Measurements from ENCODE around the gene TCF7L1. TPM values are rescaled to one million over a fixed set of nuclear protein-coding genes. Genes with fewer than 3 reads are reported as not detected.

Gene TCF7L1
- total RNA-seq, 1 experiment from 2014 or later = 3.0 TPM

- TF ChIP-seq CTCF (IDR thresholded peaks at IDR 0.05; ENCODE audit: unreplicated experiment) = no peak
- BruUV-seq (replicated peaks) = no TSS peak
- no peak for DNase-seq
- H3K36me3 Mint-ChIP-seq (ENCODE audit: insufficient read depth, unreplicated experiment) = no peaks in the 10 kb centered on the region
- intact Hi-C loops (cut with micrococcal nuclease; ENCODE audit: unreplicated experiment) = no loop called here
- no peak overlapping the region for H3K4me3 Mint-ChIP-seq (ENCODE audit: low read depth, unreplicated experiment)
- H3K27ac Mint-ChIP-seq (ENCODE audit: unreplicated experiment) = no peak overlapping the region
- CTCF ChIA-PET = no interaction called here
- no peaks in the 10 kb centered on the region for H3K4me1 Mint-ChIP-seq (ENCODE audit: low read depth, unreplicated experiment)
- H3K27me3 Mint-ChIP-seq (ENCODE audit: unreplicated experiment) = peaks cover 44% of the 10 kb centered on the region
- H3K9me3 Mint-ChIP-seq (ENCODE audit: low read depth, unreplicated experiment) = no peaks in the 10 kb centered on the region
These were observed 79.6 kb downstream of the TCF7L1 start for GRCh38 chr2:85212841-85213240.

- Mint-ChIP-seq H3K27me3 (ENCODE audit: unreplicated experiment) (peaks cover 44% of the 10 kb centered on the region), H3K4me1 (ENCODE audit: low read depth, unreplicated experiment) (no peaks in the 10 kb centered on the region), H3K9me3 (ENCODE audit: low read depth, unreplicated experiment) (no peaks in the 10 kb centered on the region), H3K36me3 (ENCODE audit: insufficient read depth, unreplicated experiment) (no peaks in the 10 kb centered on the region), H3K27ac (ENCODE audit: unreplicated experiment) (no peak overlapping the region), H3K4me3 (ENCODE audit: low read depth, unreplicated experiment) (no peak overlapping the region)
- CTCF ChIA-PET = interaction anchor here (0.6 kb wide), 1 partner anchor 53 kb away, joined by 6 read pairs; no protein-coding TSS in a partner anchor
- no peak for DNase-seq
- no peak for TF ChIP-seq CTCF (IDR thresholded peaks at IDR 0.05; ENCODE audit: unreplicated experiment)
- BruUV-seq (replicated peaks) = no TSS peak
- intact Hi-C loops (cut with micrococcal nuclease; ENCODE audit: unreplicated experiment) = no loop called here
These were observed 80.2 kb downstream of the TCF7L1 start for GRCh38 chr2:85213404-85213803.

- DNase-seq = no peak
- no peaks in the 10 kb centered on the region for H3K9me3 Mint-ChIP-seq (ENCODE audit: low read depth, unreplicated experiment)
- CTCF ChIA-PET = interaction anchor here (0.6 kb wide), 1 partner anchor 53 kb away, joined by 6 read pairs; no protein-coding TSS in a partner anchor
- H3K4me1 Mint-ChIP-seq (ENCODE audit: low read depth, unreplicated experiment) = no peaks in the 10 kb centered on the region
- no TSS peak for BruUV-seq (replicated peaks)
- no peak overlapping the region for H3K4me3 Mint-ChIP-seq (ENCODE audit: low read depth, unreplicated experiment)
- peaks cover 44% of the 10 kb centered on the region for H3K27me3 Mint-ChIP-seq (ENCODE audit: unreplicated experiment)
- no peak overlapping the region for H3K27ac Mint-ChIP-seq (ENCODE audit: unreplicated experiment)
- no peak for TF ChIP-seq CTCF (IDR thresholded peaks at IDR 0.05; ENCODE audit: unreplicated experiment)
- intact Hi-C loops (cut with micrococcal nuclease; ENCODE audit: unreplicated experiment) = no loop called here
- no peaks in the 10 kb centered on the region for H3K36me3 Mint-ChIP-seq (ENCODE audit: insufficient read depth, unreplicated experiment)
These were observed 80.8 kb downstream of the TCF7L1 start for GRCh38 chr2:85213901-85214512.

- Mint-ChIP-seq H3K4me3 (ENCODE audit: low read depth, unreplicated experiment) (no peak overlapping the region), H3K36me3 (ENCODE audit: insufficient read depth, unreplicated experiment) (no peaks in the 10 kb centered on the region), H3K27me3 (ENCODE audit: unreplicated experiment) (peaks cover 44% of the 10 kb centered on the region), H3K9me3 (ENCODE audit: low read depth, unreplicated experiment) (no peaks in the 10 kb centered on the region), H3K27ac (ENCODE audit: unreplicated experiment) (no peak overlapping the region), H3K4me1 (ENCODE audit: low read depth, unreplicated experiment) (no peaks in the 10 kb centered on the region)
- intact Hi-C loops (cut with micrococcal nuclease; ENCODE audit: unreplicated experiment) = no loop called here
- DNase-seq = no peak
- CTCF ChIA-PET = no interaction called here
- no peak for TF ChIP-seq CTCF (IDR thresholded peaks at IDR 0.05; ENCODE audit: unreplicated experiment)
- no TSS peak for BruUV-seq (replicated peaks)
These were observed 81.9 kb downstream of the TCF7L1 start for GRCh38 chr2:85215081-85215447.

All from Calu3 (cell line).